ENCODE measurements around the gene GALNT17.

DNA sequence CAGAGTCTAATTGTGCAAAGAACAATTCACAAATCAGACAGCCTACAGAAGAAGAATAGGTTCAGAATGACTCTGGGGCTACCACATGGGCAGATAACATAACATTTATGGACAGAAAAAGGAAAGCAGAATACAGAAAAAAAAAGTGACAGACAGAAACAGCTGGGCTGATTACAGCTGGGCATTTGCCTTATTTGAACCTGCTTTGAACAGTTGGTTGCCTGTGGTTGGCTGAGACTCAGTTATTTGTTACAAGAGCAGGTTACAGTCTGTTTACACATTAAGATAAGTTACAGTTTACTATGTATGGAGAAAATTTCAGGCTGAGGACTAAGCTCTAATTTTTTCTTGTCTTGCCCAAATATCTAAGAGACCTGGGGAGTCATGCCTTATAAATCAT is 327.2 kb downstream of the GALNT17 start:
- TF ChIP-seq MAZ (IDR thresholded peaks at IDR 0.05; ENCODE audit: borderline replicate concordance, low read depth, low read length) = no peak
- TF ChIP-seq, protein P1, sequence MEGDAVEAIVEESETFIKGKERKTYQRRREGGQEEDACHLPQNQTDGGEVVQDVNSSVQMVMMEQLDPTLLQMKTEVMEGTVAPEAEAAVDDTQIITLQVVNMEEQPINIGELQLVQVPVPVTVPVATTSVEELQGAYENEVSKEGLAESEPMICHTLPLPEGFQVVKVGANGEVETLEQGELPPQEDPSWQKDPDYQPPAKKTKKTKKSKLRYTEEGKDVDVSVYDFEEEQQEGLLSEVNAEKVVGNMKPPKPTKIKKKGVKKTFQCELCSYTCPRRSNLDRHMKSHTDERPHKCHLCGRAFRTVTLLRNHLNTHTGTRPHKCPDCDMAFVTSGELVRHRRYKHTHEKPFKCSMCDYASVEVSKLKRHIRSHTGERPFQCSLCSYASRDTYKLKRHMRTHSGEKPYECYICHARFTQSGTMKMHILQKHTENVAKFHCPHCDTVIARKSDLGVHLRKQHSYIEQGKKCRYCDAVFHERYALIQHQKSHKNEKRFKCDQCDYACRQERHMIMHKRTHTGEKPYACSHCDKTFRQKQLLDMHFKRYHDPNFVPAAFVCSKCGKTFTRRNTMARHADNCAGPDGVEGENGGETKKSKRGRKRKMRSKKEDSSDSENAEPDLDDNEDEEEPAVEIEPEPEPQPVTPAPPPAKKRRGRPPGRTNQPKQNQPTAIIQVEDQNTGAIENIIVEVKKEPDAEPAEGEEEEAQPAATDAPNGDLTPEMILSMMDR (IDR thresholded peaks at IDR 0.05) = no peak
- no peak for TF ChIP-seq EHMT2 (IDR thresholded peaks at IDR 0.05; ENCODE audit: low read depth)
- no peak for TF ChIP-seq ZNF302 (CRISPR knock-in tag; IDR thresholded peaks at IDR 0.05)
- no peak for TF ChIP-seq HOXB13 (CRISPR knock-in tag; IDR thresholded peaks at IDR 0.05; ENCODE audit: low read depth)
- TF ChIP-seq JUN (IDR thresholded peaks at IDR 0.05) = no peak
- TF ChIP-seq, protein P2, sequence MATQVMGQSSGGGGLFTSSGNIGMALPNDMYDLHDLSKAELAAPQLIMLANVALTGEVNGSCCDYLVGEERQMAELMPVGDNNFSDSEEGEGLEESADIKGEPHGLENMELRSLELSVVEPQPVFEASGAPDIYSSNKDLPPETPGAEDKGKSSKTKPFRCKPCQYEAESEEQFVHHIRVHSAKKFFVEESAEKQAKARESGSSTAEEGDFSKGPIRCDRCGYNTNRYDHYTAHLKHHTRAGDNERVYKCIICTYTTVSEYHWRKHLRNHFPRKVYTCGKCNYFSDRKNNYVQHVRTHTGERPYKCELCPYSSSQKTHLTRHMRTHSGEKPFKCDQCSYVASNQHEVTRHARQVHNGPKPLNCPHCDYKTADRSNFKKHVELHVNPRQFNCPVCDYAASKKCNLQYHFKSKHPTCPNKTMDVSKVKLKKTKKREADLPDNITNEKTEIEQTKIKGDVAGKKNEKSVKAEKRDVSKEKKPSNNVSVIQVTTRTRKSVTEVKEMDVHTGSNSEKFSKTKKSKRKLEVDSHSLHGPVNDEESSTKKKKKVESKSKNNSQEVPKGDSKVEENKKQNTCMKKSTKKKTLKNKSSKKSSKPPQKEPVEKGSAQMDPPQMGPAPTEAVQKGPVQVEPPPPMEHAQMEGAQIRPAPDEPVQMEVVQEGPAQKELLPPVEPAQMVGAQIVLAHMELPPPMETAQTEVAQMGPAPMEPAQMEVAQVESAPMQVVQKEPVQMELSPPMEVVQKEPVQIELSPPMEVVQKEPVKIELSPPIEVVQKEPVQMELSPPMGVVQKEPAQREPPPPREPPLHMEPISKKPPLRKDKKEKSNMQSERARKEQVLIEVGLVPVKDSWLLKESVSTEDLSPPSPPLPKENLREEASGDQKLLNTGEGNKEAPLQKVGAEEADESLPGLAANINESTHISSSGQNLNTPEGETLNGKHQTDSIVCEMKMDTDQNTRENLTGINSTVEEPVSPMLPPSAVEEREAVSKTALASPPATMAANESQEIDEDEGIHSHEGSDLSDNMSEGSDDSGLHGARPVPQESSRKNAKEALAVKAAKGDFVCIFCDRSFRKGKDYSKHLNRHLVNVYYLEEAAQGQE (IDR thresholded peaks at IDR 0.05) = no peak
- no peak for TF ChIP-seq TP53 (CRISPR knock-in tag; IDR thresholded peaks at IDR 0.05)
- no peak for TF ChIP-seq POLR2A (IDR thresholded peaks at IDR 0.05; ENCODE audit: low read length)
- no peak for TF ChIP-seq HDAC2 (IDR thresholded peaks at IDR 0.05)
- TF ChIP-seq MYC (IDR thresholded peaks at IDR 0.05; ENCODE audit: borderline replicate concordance, low read length) = no peak
- no peak for TF ChIP-seq NFE2L2 (conservative IDR thresholded peaks at IDR 0.05; ENCODE audit: low read length)
